GM18517 (cell line): ENCODE data around the gene PRKACA.
"Not testable (repeated sequence)": the region's sequence is repeated elsewhere in the genome, so short reads cannot be mapped to it uniquely, and the experiment has no call there.

Experiments
- ATAC-seq: cut with Tn5 transposase; IDR thresholded peaks from one replicate; pipeline ENCODE4 v1.9.1; 2021; ENCODE audit warnings: mild to moderate bottlenecking, moderate library complexity; ENCODE audit not compliant: unreplicated experiment

The PRKACA gene

GRCh38 chr19:14052470-14052869 lies 65.1 kb downstream of the PRKACA start:
- no peak for ATAC-seq

GRCh38 chr19:14051980-14052379 lies 65.6 kb downstream of the PRKACA start:
- no peak for ATAC-seq

- not testable (repeated sequence) for ATAC-seq
Observed at GRCh38 chr19:14050961-14051360, 66.6 kb downstream of the PRKACA start.

GRCh38 chr19:14050512-14050911 lies 67.0 kb downstream of the PRKACA start:
- ATAC-seq = no peak

GRCh38 chr19:14048443-14049153 lies 69.0 kb downstream of the PRKACA start:
- ATAC-seq = no peak

DNA sequence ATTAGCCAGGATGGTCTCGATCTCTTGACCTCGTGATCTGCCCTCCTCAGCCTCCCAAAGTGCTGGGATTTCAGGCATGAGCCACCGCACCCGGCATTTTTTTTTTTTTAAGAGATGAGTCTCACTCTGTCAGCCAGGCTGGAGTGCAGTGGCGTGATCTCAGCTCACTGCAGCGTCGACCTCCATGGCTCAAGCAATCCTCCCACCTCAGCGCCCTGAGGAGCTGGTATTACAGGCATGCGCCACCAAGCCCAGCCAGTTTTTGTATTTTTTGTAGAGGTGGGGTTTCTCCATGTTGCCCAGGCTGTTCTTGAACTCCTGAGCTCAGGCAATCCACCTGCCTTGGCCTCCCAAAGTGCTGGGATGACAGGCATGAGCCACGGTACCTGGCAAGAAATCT lies 69.7 kb downstream of the PRKACA start:
- ATAC-seq = not testable (repeated sequence)

DNA sequence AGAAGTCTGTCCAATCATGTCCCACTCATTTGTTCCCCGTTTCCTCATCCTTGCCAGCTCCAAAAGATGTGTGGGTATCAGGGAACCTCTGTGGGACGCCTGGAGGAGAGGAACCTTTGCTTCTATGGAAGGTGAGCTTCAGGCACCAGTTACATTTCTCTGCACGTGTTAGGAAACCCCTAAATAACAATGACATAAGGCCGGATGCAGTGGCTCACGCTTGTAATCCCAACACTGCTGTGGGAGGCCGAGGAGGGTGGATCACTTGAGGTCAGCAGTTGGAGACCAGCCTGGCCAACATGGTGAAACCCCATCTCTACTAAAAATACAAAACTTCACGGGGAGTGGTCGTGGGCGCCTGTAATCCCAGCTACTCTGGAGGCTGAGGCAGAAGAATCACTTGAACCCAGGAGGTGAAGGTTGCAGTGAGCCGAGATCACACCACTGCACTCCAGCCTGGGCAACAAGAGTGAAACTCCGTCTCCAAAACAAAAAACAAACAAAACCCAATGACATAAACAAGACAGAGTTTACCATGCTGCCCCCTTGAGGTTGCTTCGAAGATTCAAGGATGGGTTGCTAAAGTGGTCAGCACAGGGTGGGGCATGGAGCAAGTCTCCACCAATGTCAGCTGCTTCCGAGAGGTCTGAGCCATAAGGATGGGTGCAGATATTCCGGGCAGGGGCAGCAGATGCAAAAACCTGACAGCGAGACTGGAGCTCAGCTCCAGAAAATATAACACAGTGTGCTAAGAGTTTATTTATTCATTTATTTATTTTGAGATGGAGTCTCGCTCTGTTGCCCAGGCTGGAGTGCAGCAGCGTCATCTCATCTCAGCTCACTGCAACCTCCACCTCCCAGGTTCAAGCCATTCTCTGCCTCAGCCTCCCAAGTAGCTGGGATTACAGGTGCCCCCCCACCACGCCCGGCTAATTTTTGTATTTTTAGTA lies 74.6 kb downstream of the PRKACA start:
- ATAC-seq = not testable (repeated sequence)
